HCT116 (cell line): Measurements from ENCODE around the gene TRIM23. TPM values are rescaled to one million over a fixed set of nuclear protein-coding genes. Genes with fewer than 3 reads are reported as not detected.

Experiments
- ATAC-seq: fragments of 200-7000 bp; cut with Tn5 transposase; 2 replicates; pipeline ENCODE4 v1.9.1; 2020; ENCODE audit warnings: mild to moderate bottlenecking, moderate library complexity
- Bru-seq: library from RNA; stranded (reverse); fragments of 400-500 nt; gene quantifications from one replicate; lab custom pipeline; 2021; lab: Mats Ljungman, UMichigan
- BruChase-seq, 2 experiments: library from RNA; stranded (reverse); fragments of 400-500 nt; gene quantifications; one replicate each; lab custom pipeline; 2021; lab: Mats Ljungman, UMichigan
- BruUV-seq: library from RNA; stranded (reverse); fragments of 400-500 nt; replicated peaks from 2 replicates; lab custom pipeline; 2021; lab: Mats Ljungman, UMichigan
- CTCF ChIA-PET: fragments of 300-600 bp; sonication (Branson Sonifier 250); formaldehyde crosslinking; loops from one replicate; lab custom pipeline; 2021; ENCODE audit warnings: antibody characterized with exemption; lab: Charles Lee
- POLR2A ChIA-PET: fragments of 300-600, 350-600 bp; sonication (Branson Sonifier 250); formaldehyde crosslinking; loops from one replicate; lab custom pipeline; 2021; ENCODE audit warnings: antibody characterized with exemption; lab: Charles Lee
- RAD21 ChIA-PET, 2 experiments: fragments of 300-600 bp; sonication (Branson Sonifier 250); formaldehyde crosslinking; loops; one replicate each; lab custom pipeline; 2023; ENCODE audit warnings: low total read pairs in 2 of 2; ENCODE audit not compliant: uncharacterized antibody in 2 of 2, unreplicated experiment in 2 of 2, low non-redundant PET in 1 of 2; lab: Charles Lee
- DNase-seq: peaks from one replicate; pipeline ENCODE4 v3.0.0-alpha.2; 2010; ENCODE audit warnings: low read depth, low spot score
- H2AFZ ChIP-seq: fragments of 200-600 bp; shearing (Covaris generic), sonication (generic); 2 replicates; pipeline ENCODE4 v1.6.1; 2017; ENCODE audit warnings: low read depth, mixed run types, mixed read lengths, antibody characterized with exemption, low read length; ENCODE audit not compliant: poor library complexity, severe bottlenecking
- H3K27ac ChIP-seq: 2 replicates; pipeline ENCODE4 v1.5.1; 2012; ENCODE audit warnings: low read depth, low read length
- H3K27me3 ChIP-seq: fragments of 200-600 bp; sonication (generic); 2 replicates; pipeline ENCODE4 v1.6.1; 2016; ENCODE audit warnings: mixed run types, low read length, mixed read lengths; ENCODE audit not compliant: insufficient read depth
- H3K36me3 ChIP-seq, 2 experiments: fragments of 200-500 bp in 1 of 2; fragments of 200-600 bp in 1 of 2; sonication (Bioruptor generic) in 1 of 2; sonication (generic) in 1 of 2; 2 replicates each; pipeline versions ENCODE4 v1.5.1 to v1.6.1; 2014 to 2016; ENCODE audit warnings: low read length in 2 of 2, inconsistent platforms in 1 of 2, mixed read lengths in 1 of 2, mixed run types in 1 of 2; ENCODE audit not compliant: insufficient read depth in 2 of 2, control insufficient read depth in 1 of 2
- H3K4me1 ChIP-seq, 2 experiments: fragments of 200-600 bp in 1 of 2; sonication (generic) in 1 of 2; 2 replicates each; pipeline versions ENCODE4 v1.5.1 to v1.6.1; 2012 to 2017; ENCODE audit warnings: low read length in 2 of 2, inconsistent platforms in 1 of 2, mild to moderate bottlenecking in 1 of 2, mixed read lengths in 1 of 2, mixed run types in 1 of 2, moderate library complexity in 1 of 2; ENCODE audit not compliant: insufficient read depth in 2 of 2, control insufficient read depth in 1 of 2
- H3K4me2 ChIP-seq: fragments of 200-600 bp; sonication (generic); 2 replicates; pipeline ENCODE4 v1.6.1; 2017; ENCODE audit warnings: mixed run types, low read length, mixed read lengths
- H3K4me3 ChIP-seq, 2 experiments: fragments of 200-600 bp in 1 of 2; sonication (generic) in 1 of 2; replicated peaks in 1 of 2; 2 replicates each; pipeline ENCODE4 v1.5.1; 2011 to 2016; ENCODE audit warnings: low read length in 2 of 2, control low read depth in 1 of 2, low read depth in 1 of 2, mild to moderate bottlenecking in 1 of 2, mixed read lengths in 1 of 2, mixed run types in 1 of 2
- H3K79me2 ChIP-seq: fragments of 200-600 bp; sonication (generic); 2 replicates; pipeline ENCODE4 v1.6.1; 2017; ENCODE audit warnings: mild to moderate bottlenecking, mixed run types, low read length, moderate library complexity, mixed read lengths; ENCODE audit not compliant: insufficient read depth
- H3K9ac ChIP-seq: fragments of 200-600 bp; sonication (generic); 2 replicates; pipeline ENCODE4 v1.6.1; 2016; ENCODE audit warnings: low read length, mixed read lengths
- H3K9me2 ChIP-seq: fragments of 200-600 bp; sonication (generic), shearing (Covaris generic); 2 replicates; pipeline ENCODE4 v1.6.1; 2017; ENCODE audit warnings: mixed run types, mild to moderate bottlenecking, moderate library complexity; ENCODE audit not compliant: insufficient read depth
- H3K9me3 ChIP-seq, 2 experiments: fragments of 200-500 bp in 1 of 2; fragments of 200-600 bp in 1 of 2; sonication (Bioruptor generic) in 1 of 2; sonication (generic) in 1 of 2; 2 replicates each; pipeline ENCODE4 v1.6.1; 2014 to 2017; ENCODE audit warnings: low read length in 2 of 2, mixed read lengths in 2 of 2, inconsistent platforms in 1 of 2, low read depth in 1 of 2, mild to moderate bottlenecking in 1 of 2, mixed run types in 1 of 2, moderate library complexity in 1 of 2; ENCODE audit not compliant: control insufficient read depth in 1 of 2, insufficient read depth in 1 of 2
- H4K20me1 ChIP-seq: fragments of 200-600 bp; sonication (generic), shearing (Covaris generic); 2 replicates; pipeline ENCODE4 v1.6.1; 2017; ENCODE audit warnings: mixed run types, mild to moderate bottlenecking, moderate library complexity; ENCODE audit not compliant: insufficient read depth
- ATF3 ChIP-seq: IDR thresholded peaks from 2 replicates; pipeline ENCODE4 v1.6.1; 2012
- EGR1 ChIP-seq: IDR thresholded peaks from 2 replicates; pipeline ENCODE4 v1.6.1; 2012; ENCODE audit warnings: low read depth
- ELF1 ChIP-seq: IDR thresholded peaks from 2 replicates; pipeline ENCODE4 v1.6.1; 2012; ENCODE audit warnings: low read depth, borderline replicate concordance
- EZH2phosphoT487 ChIP-seq: fragments of 200-600 bp; IDR thresholded peaks from 2 replicates; pipeline ENCODE4 v1.6.1; 2018; ENCODE audit warnings: antibody characterized with exemption, borderline replicate concordance
- FOSL1 ChIP-seq: IDR thresholded peaks from 2 replicates; pipeline ENCODE4 v1.6.1; 2012; ENCODE audit warnings: low read depth
- JUND ChIP-seq: IDR thresholded peaks from 2 replicates; pipeline ENCODE4 v1.6.1; 2012
- POLR2AphosphoS5 ChIP-seq: IDR thresholded peaks from 2 replicates; pipeline ENCODE4 v1.6.1; 2011; ENCODE audit warnings: mild to moderate bottlenecking, low read depth, low read length, moderate library complexity
- RAD21 ChIP-seq: IDR thresholded peaks from 2 replicates; pipeline ENCODE4 v1.6.1; 2012; ENCODE audit warnings: low read depth, mild to moderate bottlenecking
- SP1 ChIP-seq: IDR thresholded peaks from 2 replicates; pipeline ENCODE4 v1.6.1; 2012; ENCODE audit warnings: low read depth
- TCF7L2 ChIP-seq: IDR thresholded peaks from 2 replicates; pipeline ENCODE4 v1.7.0; 2011; ENCODE audit warnings: borderline replicate concordance, inconsistent platforms; ENCODE audit not compliant: insufficient read depth, insufficient read length; ENCODE audit errors: extremely low read depth
- YY1 ChIP-seq: IDR thresholded peaks from 2 replicates; pipeline ENCODE4 v1.6.1; 2011; ENCODE audit warnings: low read length, low read depth, moderate library complexity, mild to moderate bottlenecking; ENCODE audit not compliant: insufficient replicate concordance; ENCODE audit errors: extremely low read depth
- ZFX ChIP-seq: fragments of 450-650 bp; IDR thresholded peaks from 2 replicates; pipeline ENCODE4 v1.6.1; 2017
- ZNF274 ChIP-seq: fragments of 200-500 bp; sonication (Bioruptor generic); IDR thresholded peaks from 2 replicates; pipeline ENCODE4 v1.6.1; 2014; ENCODE audit warnings: mild to moderate bottlenecking, low read depth, low read length, inconsistent platforms
- intact Hi-C: fragments of 100-400 bp; cut with micrococcal nuclease; formaldehyde crosslinking; loops from 2 replicates; pipeline ENCODE4 v1.10.0; 2022
- long read RNA-seq: library from polyadenylated mRNA; unstranded; transcript quantifications from one replicate; pipeline ENCODE4 v2.0.0, GENCODE V29; 2021; ENCODE audit not compliant: unreplicated experiment
- polyA plus RNA-seq: library from polyadenylated mRNA; unstranded; fragments of >200 nt; gene quantifications from 2 replicates; pipeline ENCODE4 v1.2.1, GENCODE V29; 2012; ENCODE audit warnings: missing spikeins
- total RNA-seq: library from RNA; stranded (reverse); gene quantifications from one replicate; pipeline ENCODE4 v1.2.1, GENCODE V29; 2021; ENCODE audit not compliant: unreplicated experiment
- TF ChIP-seq, protein P1 (sequence below), 3 experiments: fragments of 200-600 bp in 1 of 3; sonication (generic) in 1 of 3; IDR thresholded peaks in 2 of 3; conservative IDR thresholded peaks in 1 of 3; 2 replicates each; pipeline ENCODE4 v1.5.1; 2012 to 2017; ENCODE audit warnings: low read depth in 2 of 3, low read length in 2 of 3, antibody characterized with exemption in 1 of 3, borderline replicate concordance in 1 of 3, control low read depth in 1 of 3, mild to moderate bottlenecking in 1 of 3, mixed read lengths in 1 of 3, mixed run types in 1 of 3, moderate library complexity in 1 of 3; ENCODE audit not compliant: insufficient read depth in 1 of 3
- TF ChIP-seq, protein P2 (sequence below): IDR thresholded peaks from 2 replicates; pipeline ENCODE4 v1.6.1; 2011; ENCODE audit warnings: mild to moderate bottlenecking, low read length, moderate library complexity; ENCODE audit not compliant: insufficient replicate concordance; ENCODE audit errors: extremely low read depth
- TF ChIP-seq, protein P3 (sequence below): IDR thresholded peaks from 2 replicates; pipeline ENCODE4 v1.6.1; 2012; ENCODE audit warnings: low read depth
- TF ChIP-seq, protein P4 (sequence below): IDR thresholded peaks from 2 replicates; pipeline ENCODE4 v1.6.1; 2012

Gene TRIM23
- total RNA-seq (12.2 TPM), Bru-seq, nascent RNA (percentile 70 among the genes with signal in this experiment), BruChase-seq, experiment 1, labeled RNA remaining after a 6-hour chase (percentile 57 among the genes with signal in this experiment), BruChase-seq, experiment 2, labeled RNA remaining after a 2-hour chase (percentile 67 among the genes with signal in this experiment)
- 6.2 and 6.5 TPM in 2 replicates for polyA plus RNA-seq
- long read RNA-seq, full-length matches to known transcripts: 17 of 34 reads
- long read RNA-seq, partial matches to known transcripts: 5 of 34 reads
- long read RNA-seq, other reads (novel, unspliced or antisense): 12 of 34 reads

DNA sequence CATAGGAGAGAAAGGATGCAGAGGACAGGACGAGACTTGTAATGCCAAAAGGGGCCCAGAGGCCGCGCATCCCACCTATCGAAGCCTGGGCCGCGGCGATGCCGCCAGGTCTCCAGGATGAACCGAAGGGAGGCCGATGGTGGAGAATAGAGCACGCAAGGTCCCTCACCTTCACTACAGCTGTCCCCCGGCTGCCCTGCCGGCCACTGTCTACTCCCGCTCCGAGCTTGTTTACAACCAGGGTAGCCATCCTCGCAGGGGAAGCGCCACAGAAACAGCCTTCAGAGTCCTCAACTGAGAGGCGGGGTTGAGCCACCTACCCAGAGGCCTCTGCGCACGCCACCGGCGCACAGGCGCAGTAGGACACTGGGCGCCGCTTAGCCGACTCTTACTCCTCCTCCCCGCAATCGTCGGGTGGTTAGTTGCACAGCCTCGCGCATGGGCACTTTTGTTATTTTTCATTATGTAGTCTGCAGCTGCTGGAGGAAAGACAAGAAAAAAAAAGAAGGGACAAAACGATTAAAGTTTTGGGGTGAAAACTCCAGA is at the start of gene TRIM23:
Gene TRIM23, minus strand, starts transcription at position 309 of the 546 bp plus-strand sequence. Its CDS starts 59 bp downstream, at position 250.
- Histone ChIP-seq H3K36me3 (no peaks in the 10 kb centered on the region), H3K9ac (peak within 1 kb of the TSS; percentile 78), H3K9me2 (no peaks in the 10 kb centered on the region), H4K20me1 (peaks cover 3% of the 10 kb centered on the region; the same call in 1 of the 2 replicates), H3K4me1 (peaks cover 2 to 17% of the 10 kb centered on the region in 2 experiments; a peak in 2 of 4 replicates), H3K79me2 (peaks cover 52% of the 10 kb centered on the region), H3K27ac (peak within 1 kb of the TSS; percentile 62), H2AFZ (peak within 1 kb of the TSS; percentile 95), H3K4me2 (peak within 1 kb of the TSS; percentile 83), H3K27me3 (no peaks in the 10 kb centered on the region), H3K4me3 (peak within 1 kb of the TSS; percentile 78 to 79), H3K9me3 (no peaks in the 10 kb centered on the region)
- RAD21 ChIA-PET: no interaction called here
- POLR2A ChIA-PET: no interaction called here
- no TSS peak for BruUV-seq
- peak; percentile 83 for DNase-seq
- ATAC-seq: peak; percentile 99
- CTCF ChIA-PET: no interaction called here
- intact Hi-C loops: loop anchor here (2.0 kb wide), 1 partner anchor 61 kb away; the partner anchor contains the start of genes CENPK and PPWD1
- TF ChIP-seq ZFX: peak; percentile 48
- no peak for TF ChIP-seq SP1
- no peak for TF ChIP-seq JUND
- TF ChIP-seq, protein P1, sequence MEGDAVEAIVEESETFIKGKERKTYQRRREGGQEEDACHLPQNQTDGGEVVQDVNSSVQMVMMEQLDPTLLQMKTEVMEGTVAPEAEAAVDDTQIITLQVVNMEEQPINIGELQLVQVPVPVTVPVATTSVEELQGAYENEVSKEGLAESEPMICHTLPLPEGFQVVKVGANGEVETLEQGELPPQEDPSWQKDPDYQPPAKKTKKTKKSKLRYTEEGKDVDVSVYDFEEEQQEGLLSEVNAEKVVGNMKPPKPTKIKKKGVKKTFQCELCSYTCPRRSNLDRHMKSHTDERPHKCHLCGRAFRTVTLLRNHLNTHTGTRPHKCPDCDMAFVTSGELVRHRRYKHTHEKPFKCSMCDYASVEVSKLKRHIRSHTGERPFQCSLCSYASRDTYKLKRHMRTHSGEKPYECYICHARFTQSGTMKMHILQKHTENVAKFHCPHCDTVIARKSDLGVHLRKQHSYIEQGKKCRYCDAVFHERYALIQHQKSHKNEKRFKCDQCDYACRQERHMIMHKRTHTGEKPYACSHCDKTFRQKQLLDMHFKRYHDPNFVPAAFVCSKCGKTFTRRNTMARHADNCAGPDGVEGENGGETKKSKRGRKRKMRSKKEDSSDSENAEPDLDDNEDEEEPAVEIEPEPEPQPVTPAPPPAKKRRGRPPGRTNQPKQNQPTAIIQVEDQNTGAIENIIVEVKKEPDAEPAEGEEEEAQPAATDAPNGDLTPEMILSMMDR (IDR thresholded peaks at IDR 0.05 in 2 of 3, conservative IDR thresholded peaks at IDR 0.05 in 1 of 3; ENCODE audit: borderline replicate concordance in 1 of 3, insufficient read depth in 1 of 3, low read depth in 2 of 3, low read length in 2 of 3): no peak
- TF ChIP-seq ZNF274: no peak
- TF ChIP-seq TCF7L2: peak; percentile 12
- no peak for TF ChIP-seq FOSL1
- TF ChIP-seq RAD21: no peak
- no peak; the same call in 1 of the 2 replicates for TF ChIP-seq EGR1
- peak; percentile 86 for TF ChIP-seq POLR2AphosphoS5
- TF ChIP-seq ELF1: no peak
- no peak for TF ChIP-seq ATF3
- TF ChIP-seq, protein P2, sequence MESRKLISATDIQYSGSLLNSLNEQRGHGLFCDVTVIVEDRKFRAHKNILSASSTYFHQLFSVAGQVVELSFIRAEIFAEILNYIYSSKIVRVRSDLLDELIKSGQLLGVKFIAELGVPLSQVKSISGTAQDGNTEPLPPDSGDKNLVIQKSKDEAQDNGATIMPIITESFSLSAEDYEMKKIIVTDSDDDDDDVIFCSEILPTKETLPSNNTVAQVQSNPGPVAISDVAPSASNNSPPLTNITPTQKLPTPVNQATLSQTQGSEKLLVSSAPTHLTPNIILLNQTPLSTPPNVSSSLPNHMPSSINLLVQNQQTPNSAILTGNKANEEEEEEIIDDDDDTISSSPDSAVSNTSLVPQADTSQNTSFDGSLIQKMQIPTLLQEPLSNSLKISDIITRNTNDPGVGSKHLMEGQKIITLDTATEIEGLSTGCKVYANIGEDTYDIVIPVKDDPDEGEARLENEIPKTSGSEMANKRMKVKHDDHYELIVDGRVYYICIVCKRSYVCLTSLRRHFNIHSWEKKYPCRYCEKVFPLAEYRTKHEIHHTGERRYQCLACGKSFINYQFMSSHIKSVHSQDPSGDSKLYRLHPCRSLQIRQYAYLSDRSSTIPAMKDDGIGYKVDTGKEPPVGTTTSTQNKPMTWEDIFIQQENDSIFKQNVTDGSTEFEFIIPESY: no peak
- no peak for TF ChIP-seq EZH2phosphoT487
- TF ChIP-seq, protein P3, sequence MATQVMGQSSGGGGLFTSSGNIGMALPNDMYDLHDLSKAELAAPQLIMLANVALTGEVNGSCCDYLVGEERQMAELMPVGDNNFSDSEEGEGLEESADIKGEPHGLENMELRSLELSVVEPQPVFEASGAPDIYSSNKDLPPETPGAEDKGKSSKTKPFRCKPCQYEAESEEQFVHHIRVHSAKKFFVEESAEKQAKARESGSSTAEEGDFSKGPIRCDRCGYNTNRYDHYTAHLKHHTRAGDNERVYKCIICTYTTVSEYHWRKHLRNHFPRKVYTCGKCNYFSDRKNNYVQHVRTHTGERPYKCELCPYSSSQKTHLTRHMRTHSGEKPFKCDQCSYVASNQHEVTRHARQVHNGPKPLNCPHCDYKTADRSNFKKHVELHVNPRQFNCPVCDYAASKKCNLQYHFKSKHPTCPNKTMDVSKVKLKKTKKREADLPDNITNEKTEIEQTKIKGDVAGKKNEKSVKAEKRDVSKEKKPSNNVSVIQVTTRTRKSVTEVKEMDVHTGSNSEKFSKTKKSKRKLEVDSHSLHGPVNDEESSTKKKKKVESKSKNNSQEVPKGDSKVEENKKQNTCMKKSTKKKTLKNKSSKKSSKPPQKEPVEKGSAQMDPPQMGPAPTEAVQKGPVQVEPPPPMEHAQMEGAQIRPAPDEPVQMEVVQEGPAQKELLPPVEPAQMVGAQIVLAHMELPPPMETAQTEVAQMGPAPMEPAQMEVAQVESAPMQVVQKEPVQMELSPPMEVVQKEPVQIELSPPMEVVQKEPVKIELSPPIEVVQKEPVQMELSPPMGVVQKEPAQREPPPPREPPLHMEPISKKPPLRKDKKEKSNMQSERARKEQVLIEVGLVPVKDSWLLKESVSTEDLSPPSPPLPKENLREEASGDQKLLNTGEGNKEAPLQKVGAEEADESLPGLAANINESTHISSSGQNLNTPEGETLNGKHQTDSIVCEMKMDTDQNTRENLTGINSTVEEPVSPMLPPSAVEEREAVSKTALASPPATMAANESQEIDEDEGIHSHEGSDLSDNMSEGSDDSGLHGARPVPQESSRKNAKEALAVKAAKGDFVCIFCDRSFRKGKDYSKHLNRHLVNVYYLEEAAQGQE: no peak
- TF ChIP-seq, protein P4, sequence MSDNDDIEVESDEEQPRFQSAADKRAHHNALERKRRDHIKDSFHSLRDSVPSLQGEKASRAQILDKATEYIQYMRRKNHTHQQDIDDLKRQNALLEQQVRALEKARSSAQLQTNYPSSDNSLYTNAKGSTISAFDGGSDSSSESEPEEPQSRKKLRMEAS: no peak; the same call in 1 of the 2 replicates
- TF ChIP-seq YY1: peak; percentile 60
